Liver (tissue), 9 donors: ENCODE data around the gene AMBRA1. TPM values are rescaled to one million over a fixed set of nuclear protein-coding genes. Genes with fewer than 3 reads are reported as not detected.
A peak's percentile ranks its signal among the peaks of the same experiment; 100 is the strongest.

Experiments used
- DNase-seq: peaks from one replicate; pipeline ENCODE4 v3.0.0-alpha.2; 2017; ENCODE audit warnings: low spot score
- H3K27ac ChIP-seq, 2 donors: one replicate each; pipeline ENCODE4 v1.7.0; 2013; ENCODE audit warnings: inconsistent platforms in 2 of 2, low read length in 2 of 2, control low read depth in 1 of 2, low read depth in 1 of 2, mild to moderate bottlenecking in 1 of 2
- H3K27me3 ChIP-seq, 4 donors: one replicate each; pipeline versions ENCODE4 v1.6.1 to v1.7.0; 2013; ENCODE audit warnings: low read length in 3 of 4, inconsistent platforms in 1 of 4, mild to moderate bottlenecking in 1 of 4, moderate library complexity in 1 of 4; ENCODE audit not compliant: control insufficient read depth in 4 of 4, insufficient read depth in 4 of 4
- H3K36me3 ChIP-seq, 4 donors: one replicate each; pipeline versions ENCODE4 v1.6.1 to v1.7.0; 2013; ENCODE audit warnings: low read length in 3 of 4, mild to moderate bottlenecking in 3 of 4, low read depth in 1 of 4, moderate library complexity in 1 of 4; ENCODE audit not compliant: control insufficient read depth in 4 of 4, insufficient read depth in 3 of 4
- H3K4me1 ChIP-seq, 4 donors: one replicate each; pipeline versions ENCODE4 v1.6.1 to v1.7.0; 2013; ENCODE audit warnings: low read length in 3 of 4, mild to moderate bottlenecking in 3 of 4, moderate library complexity in 1 of 4; ENCODE audit not compliant: control insufficient read depth in 4 of 4, insufficient read depth in 4 of 4
- H3K4me3 ChIP-seq, 3 donors: one replicate each; pipeline versions ENCODE4 v1.6.1 to v1.7.0; 2013; ENCODE audit warnings: low read length in 3 of 3, control low read depth in 1 of 3, low read depth in 1 of 3, mild to moderate bottlenecking in 1 of 3
- H3K9ac ChIP-seq, 2 donors: one replicate each; pipeline ENCODE4 v1.7.0; 2013; ENCODE audit warnings: low read length in 2 of 2, mild to moderate bottlenecking in 2 of 2, moderate library complexity in 2 of 2, control low read depth in 1 of 2, low read depth in 1 of 2
- H3K9me3 ChIP-seq, 4 donors: one replicate each; pipeline versions ENCODE4 v1.6.1 to v1.7.0; 2013; ENCODE audit warnings: low read length in 3 of 4; ENCODE audit not compliant: control insufficient read depth in 4 of 4
- EGR1 ChIP-seq, 2 donors: IDR thresholded peaks; 2 replicates each; pipeline ENCODE4 v1.6.1; 2016 to 2018; ENCODE audit warnings: antibody characterized with exemption in 2 of 2, low read depth in 2 of 2
- FOXA1 ChIP-seq: IDR thresholded peaks from 2 replicates; pipeline ENCODE4 v1.6.1; 2016; ENCODE audit warnings: antibody characterized with exemption
- FOXA2 ChIP-seq: IDR thresholded peaks from 2 replicates; pipeline ENCODE4 v1.6.1; 2016; ENCODE audit warnings: antibody characterized with exemption
- GABPA ChIP-seq, 2 donors: IDR thresholded peaks in 1 of 2; conservative IDR thresholded peaks in 1 of 2; 2 replicates each; pipeline ENCODE4 v1.6.1; 2016; ENCODE audit warnings: antibody characterized with exemption in 2 of 2, mild to moderate bottlenecking in 1 of 2, moderate library complexity in 1 of 2
- HNF4A ChIP-seq, 2 donors: conservative IDR thresholded peaks; 2 replicates each; pipeline ENCODE4 v1.6.1; 2016; ENCODE audit warnings: antibody characterized with exemption in 2 of 2, mild to moderate bottlenecking in 2 of 2
- HNF4G ChIP-seq: IDR thresholded peaks from 2 replicates; pipeline ENCODE4 v1.6.1; 2016; ENCODE audit warnings: antibody characterized with exemption
- JUND ChIP-seq, 2 donors: IDR thresholded peaks; 2 replicates each; pipeline ENCODE4 v1.6.1; 2016; ENCODE audit warnings: antibody characterized with exemption in 2 of 2
- NR2F2 ChIP-seq: IDR thresholded peaks from 2 replicates; pipeline ENCODE4 v1.6.1; 2016; ENCODE audit warnings: antibody characterized with exemption
- RAD21 ChIP-seq, 2 donors: IDR thresholded peaks; 2 replicates each; pipeline ENCODE4 v1.6.1; 2016; ENCODE audit warnings: antibody characterized with exemption in 2 of 2, mild to moderate bottlenecking in 2 of 2
- RXRA ChIP-seq, 2 donors: IDR thresholded peaks; 2 replicates each; pipeline ENCODE4 v1.6.1; 2017 to 2018; ENCODE audit warnings: antibody characterized with exemption in 2 of 2, mild to moderate bottlenecking in 1 of 2
- SP1 ChIP-seq: IDR thresholded peaks from 2 replicates; pipeline ENCODE4 v1.6.1; 2018; ENCODE audit warnings: antibody characterized with exemption, mild to moderate bottlenecking
- TAF1 ChIP-seq: conservative IDR thresholded peaks from 2 replicates; pipeline ENCODE4 v1.6.1; 2016; ENCODE audit warnings: antibody characterized with exemption, mild to moderate bottlenecking
- YY1 ChIP-seq: IDR thresholded peaks from 2 replicates; pipeline ENCODE4 v1.6.1; 2016; ENCODE audit warnings: antibody characterized with exemption, mild to moderate bottlenecking
- WGBS: extraction: QIAGEN DNeasy Blood & Tissue Kit; methylation state at CpG from one replicate; pipeline ENCODE4 v1.1.7; 2013; 5-methylcytosine and 5-hydroxymethylcytosine counted together
- polyA plus RNA-seq, 2 donors: library from polyadenylated mRNA; stranded (reverse) in 1 of 2; unstranded in 1 of 2; fragments of 200-250 nt in 1 of 2; fragments of >200 nt in 1 of 2; fragmentation: Nextera tagmentation in 1 of 2; extraction: Ambion mirVana in 1 of 2; gene quantifications; one replicate each; pipeline versions ENCODE4 v1.2.1 to v1.2.3, GENCODE V29; 2013 to 2015
- total RNA-seq, 2 donors: library from RNA; depleted of rRNA; stranded (reverse); fragments of >200 nt; gene quantifications; one replicate each; pipeline ENCODE4 v1.2.3, GENCODE V29; 2014
- TF ChIP-seq, protein P1 (sequence below): IDR thresholded peaks from 2 replicates; pipeline ENCODE4 v1.6.1; 2016; ENCODE audit warnings: antibody characterized with exemption
- TF ChIP-seq, protein P2 (sequence below): fragments of 150-350 bp; IDR thresholded peaks from 2 replicates; pipeline ENCODE4 v1.5.1; 2017; ENCODE audit warnings: improper control_type of control experiment, low read depth, low read length; ENCODE audit not compliant: missing input control
- TF ChIP-seq, protein P3 (sequence below): IDR thresholded peaks from 2 replicates; pipeline ENCODE4 v1.6.1; 2016; ENCODE audit warnings: antibody characterized with exemption, mild to moderate bottlenecking
- TF ChIP-seq, protein P4 (sequence below): IDR thresholded peaks from 2 replicates; pipeline ENCODE4 v1.6.1; 2016; ENCODE audit warnings: antibody characterized with exemption
- TF ChIP-seq, protein P5 (sequence below): IDR thresholded peaks from 2 replicates; pipeline ENCODE4 v1.6.1; 2016; ENCODE audit warnings: antibody characterized with exemption
- donor health status: healthy.
- donor health status: healthy.
- donor health status: healthy.
- donor health status: healthy.
- donor health status: healthy.

AMBRA1 gene, protein sequence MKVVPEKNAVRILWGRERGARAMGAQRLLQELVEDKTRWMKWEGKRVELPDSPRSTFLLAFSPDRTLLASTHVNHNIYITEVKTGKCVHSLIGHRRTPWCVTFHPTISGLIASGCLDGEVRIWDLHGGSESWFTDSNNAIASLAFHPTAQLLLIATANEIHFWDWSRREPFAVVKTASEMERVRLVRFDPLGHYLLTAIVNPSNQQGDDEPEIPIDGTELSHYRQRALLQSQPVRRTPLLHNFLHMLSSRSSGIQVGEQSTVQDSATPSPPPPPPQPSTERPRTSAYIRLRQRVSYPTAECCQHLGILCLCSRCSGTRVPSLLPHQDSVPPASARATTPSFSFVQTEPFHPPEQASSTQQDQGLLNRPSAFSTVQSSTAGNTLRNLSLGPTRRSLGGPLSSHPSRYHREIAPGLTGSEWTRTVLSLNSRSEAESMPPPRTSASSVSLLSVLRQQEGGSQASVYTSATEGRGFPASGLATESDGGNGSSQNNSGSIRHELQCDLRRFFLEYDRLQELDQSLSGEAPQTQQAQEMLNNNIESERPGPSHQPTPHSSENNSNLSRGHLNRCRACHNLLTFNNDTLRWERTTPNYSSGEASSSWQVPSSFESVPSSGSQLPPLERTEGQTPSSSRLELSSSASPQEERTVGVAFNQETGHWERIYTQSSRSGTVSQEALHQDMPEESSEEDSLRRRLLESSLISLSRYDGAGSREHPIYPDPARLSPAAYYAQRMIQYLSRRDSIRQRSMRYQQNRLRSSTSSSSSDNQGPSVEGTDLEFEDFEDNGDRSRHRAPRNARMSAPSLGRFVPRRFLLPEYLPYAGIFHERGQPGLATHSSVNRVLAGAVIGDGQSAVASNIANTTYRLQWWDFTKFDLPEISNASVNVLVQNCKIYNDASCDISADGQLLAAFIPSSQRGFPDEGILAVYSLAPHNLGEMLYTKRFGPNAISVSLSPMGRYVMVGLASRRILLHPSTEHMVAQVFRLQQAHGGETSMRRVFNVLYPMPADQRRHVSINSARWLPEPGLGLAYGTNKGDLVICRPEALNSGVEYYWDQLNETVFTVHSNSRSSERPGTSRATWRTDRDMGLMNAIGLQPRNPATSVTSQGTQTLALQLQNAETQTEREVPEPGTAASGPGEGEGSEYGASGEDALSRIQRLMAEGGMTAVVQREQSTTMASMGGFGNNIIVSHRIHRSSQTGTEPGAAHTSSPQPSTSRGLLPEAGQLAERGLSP (N-terminal part only)
- total RNA-seq = 10 to 100 TPM; 19.9 to 25.7 TPM
- 10 to 100 TPM in 1 of 2 donors, 1 to 10 TPM in 1; 3.7 to 10.2 TPM for polyA plus RNA-seq

DNA sequence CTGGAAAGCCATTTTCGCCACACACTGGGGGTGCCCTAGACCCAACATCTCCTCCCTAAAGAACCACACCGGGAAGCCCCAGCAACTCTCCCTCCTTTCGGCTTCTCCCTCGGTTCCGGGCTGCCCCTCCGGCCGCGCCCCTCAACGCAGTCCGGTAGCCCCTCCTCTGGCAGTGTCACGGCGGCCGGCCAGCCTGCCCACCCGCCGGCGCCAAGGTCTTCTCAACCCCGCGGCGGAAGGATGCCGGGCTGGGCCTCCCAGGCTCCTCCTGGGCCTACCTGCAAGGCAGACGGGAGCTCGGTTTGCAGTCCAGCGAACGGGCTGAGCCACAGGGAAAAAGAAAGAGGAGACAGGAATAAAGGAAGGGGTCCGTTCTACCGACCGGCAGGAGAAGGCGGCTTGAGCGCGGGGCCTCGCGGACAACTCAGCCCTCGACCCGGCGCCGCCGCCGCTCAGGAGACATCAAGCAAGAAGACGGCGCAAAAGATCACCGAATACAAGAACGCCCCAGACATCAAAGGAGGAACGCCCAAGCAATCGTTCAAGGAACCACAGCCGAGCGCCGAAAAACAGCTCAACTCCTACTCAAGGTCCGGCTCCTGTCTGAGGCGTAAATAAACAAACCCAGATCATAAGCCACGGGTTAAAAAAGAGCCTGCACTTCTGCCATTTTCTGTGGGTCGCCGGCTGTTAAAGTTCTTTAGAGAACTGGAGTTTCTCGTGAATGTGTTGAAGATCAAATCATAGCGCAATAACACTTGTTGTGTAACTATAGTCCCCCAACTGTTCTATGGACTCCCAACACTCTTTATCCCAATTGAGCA lies at the start of gene AMBRA1:
AMBRA1 (minus strand) TSS at position 474 of the 824 bp plus-strand sequence. CDS start 45,643 bp downstream, outside the sequence.
- no peak for TF ChIP-seq FOXA2
- TF ChIP-seq, protein P1, sequence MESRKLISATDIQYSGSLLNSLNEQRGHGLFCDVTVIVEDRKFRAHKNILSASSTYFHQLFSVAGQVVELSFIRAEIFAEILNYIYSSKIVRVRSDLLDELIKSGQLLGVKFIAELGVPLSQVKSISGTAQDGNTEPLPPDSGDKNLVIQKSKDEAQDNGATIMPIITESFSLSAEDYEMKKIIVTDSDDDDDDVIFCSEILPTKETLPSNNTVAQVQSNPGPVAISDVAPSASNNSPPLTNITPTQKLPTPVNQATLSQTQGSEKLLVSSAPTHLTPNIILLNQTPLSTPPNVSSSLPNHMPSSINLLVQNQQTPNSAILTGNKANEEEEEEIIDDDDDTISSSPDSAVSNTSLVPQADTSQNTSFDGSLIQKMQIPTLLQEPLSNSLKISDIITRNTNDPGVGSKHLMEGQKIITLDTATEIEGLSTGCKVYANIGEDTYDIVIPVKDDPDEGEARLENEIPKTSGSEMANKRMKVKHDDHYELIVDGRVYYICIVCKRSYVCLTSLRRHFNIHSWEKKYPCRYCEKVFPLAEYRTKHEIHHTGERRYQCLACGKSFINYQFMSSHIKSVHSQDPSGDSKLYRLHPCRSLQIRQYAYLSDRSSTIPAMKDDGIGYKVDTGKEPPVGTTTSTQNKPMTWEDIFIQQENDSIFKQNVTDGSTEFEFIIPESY = peak; percentile 43
- TF ChIP-seq SP1 = peak; percentile 87
- peak; percentile 31 to 39 for TF ChIP-seq RAD21 (IDR thresholded peaks at IDR 0.05)
- TF ChIP-seq RXRA (IDR thresholded peaks at IDR 0.05) = peak; percentile 77 to 86
- peak; percentile 29 to 70 for TF ChIP-seq JUND (IDR thresholded peaks at IDR 0.05)
- TF ChIP-seq, protein P2, sequence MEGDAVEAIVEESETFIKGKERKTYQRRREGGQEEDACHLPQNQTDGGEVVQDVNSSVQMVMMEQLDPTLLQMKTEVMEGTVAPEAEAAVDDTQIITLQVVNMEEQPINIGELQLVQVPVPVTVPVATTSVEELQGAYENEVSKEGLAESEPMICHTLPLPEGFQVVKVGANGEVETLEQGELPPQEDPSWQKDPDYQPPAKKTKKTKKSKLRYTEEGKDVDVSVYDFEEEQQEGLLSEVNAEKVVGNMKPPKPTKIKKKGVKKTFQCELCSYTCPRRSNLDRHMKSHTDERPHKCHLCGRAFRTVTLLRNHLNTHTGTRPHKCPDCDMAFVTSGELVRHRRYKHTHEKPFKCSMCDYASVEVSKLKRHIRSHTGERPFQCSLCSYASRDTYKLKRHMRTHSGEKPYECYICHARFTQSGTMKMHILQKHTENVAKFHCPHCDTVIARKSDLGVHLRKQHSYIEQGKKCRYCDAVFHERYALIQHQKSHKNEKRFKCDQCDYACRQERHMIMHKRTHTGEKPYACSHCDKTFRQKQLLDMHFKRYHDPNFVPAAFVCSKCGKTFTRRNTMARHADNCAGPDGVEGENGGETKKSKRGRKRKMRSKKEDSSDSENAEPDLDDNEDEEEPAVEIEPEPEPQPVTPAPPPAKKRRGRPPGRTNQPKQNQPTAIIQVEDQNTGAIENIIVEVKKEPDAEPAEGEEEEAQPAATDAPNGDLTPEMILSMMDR = no peak
- TF ChIP-seq HNF4G = peak; percentile 23
- TF ChIP-seq NR2F2 = no peak
- no peak for TF ChIP-seq FOXA1
- TF ChIP-seq, protein P3, sequence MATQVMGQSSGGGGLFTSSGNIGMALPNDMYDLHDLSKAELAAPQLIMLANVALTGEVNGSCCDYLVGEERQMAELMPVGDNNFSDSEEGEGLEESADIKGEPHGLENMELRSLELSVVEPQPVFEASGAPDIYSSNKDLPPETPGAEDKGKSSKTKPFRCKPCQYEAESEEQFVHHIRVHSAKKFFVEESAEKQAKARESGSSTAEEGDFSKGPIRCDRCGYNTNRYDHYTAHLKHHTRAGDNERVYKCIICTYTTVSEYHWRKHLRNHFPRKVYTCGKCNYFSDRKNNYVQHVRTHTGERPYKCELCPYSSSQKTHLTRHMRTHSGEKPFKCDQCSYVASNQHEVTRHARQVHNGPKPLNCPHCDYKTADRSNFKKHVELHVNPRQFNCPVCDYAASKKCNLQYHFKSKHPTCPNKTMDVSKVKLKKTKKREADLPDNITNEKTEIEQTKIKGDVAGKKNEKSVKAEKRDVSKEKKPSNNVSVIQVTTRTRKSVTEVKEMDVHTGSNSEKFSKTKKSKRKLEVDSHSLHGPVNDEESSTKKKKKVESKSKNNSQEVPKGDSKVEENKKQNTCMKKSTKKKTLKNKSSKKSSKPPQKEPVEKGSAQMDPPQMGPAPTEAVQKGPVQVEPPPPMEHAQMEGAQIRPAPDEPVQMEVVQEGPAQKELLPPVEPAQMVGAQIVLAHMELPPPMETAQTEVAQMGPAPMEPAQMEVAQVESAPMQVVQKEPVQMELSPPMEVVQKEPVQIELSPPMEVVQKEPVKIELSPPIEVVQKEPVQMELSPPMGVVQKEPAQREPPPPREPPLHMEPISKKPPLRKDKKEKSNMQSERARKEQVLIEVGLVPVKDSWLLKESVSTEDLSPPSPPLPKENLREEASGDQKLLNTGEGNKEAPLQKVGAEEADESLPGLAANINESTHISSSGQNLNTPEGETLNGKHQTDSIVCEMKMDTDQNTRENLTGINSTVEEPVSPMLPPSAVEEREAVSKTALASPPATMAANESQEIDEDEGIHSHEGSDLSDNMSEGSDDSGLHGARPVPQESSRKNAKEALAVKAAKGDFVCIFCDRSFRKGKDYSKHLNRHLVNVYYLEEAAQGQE = peak; percentile 63
- peak; percentile 29 for TF ChIP-seq TAF1
- TF ChIP-seq, protein P4, sequence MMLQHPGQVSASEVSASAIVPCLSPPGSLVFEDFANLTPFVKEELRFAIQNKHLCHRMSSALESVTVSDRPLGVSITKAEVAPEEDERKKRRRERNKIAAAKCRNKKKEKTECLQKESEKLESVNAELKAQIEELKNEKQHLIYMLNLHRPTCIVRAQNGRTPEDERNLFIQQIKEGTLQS = no peak
- no peak for TF ChIP-seq EGR1 (IDR thresholded peaks at IDR 0.05; ENCODE audit: low read depth in 2 of 2)
- peak; percentile 92 for TF ChIP-seq YY1
- TF ChIP-seq, protein P5, sequence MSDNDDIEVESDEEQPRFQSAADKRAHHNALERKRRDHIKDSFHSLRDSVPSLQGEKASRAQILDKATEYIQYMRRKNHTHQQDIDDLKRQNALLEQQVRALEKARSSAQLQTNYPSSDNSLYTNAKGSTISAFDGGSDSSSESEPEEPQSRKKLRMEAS = peak; percentile 69
- peak in 1 of 2 donors; percentile 62 for TF ChIP-seq GABPA (IDR thresholded peaks at IDR 0.05 in 1 of 2, conservative IDR thresholded peaks at IDR 0.05 in 1 of 2)
- peak; percentile 65 to 85 for TF ChIP-seq HNF4A (conservative IDR thresholded peaks at IDR 0.05)
- Histone ChIP-seq H3K36me3 (no peaks in the 10 kb centered on the region), H3K27ac (peak within 1 kb of the TSS; percentile 43 to 53), H3K4me3 (peak within 1 kb of the TSS; percentile 84 to 96 (median 90)), H3K27me3 (no peaks in the 10 kb centered on the region), H3K4me1 (peaks cover 6 to 40% (median 23%) of the 10 kb centered on the region in 4 donors), H3K9ac (peak within 1 kb of the TSS; percentile 83 to 89), H3K9me3 (no peaks in the 10 kb centered on the region)
- peak; percentile 93 for DNase-seq
- 1% methylated on average over 54 of the region's 54 CpGs for WGBS
